Endodermal cell (in vitro differentiated cells): ENCODE measurements around the gene PXT1. TPM values are rescaled to one million over a fixed set of nuclear protein-coding genes. Genes with fewer than 3 reads are reported as not detected.

ENCODE experiments used
- DNase-seq: peaks from one replicate; pipeline ENCODE4 v3.0.0-alpha.2; 2017
- H3K27ac ChIP-seq: 2 replicates; pipeline ENCODE4 v1.5.1; 2013; ENCODE audit warnings: mild to moderate bottlenecking, low read depth, low read length, moderate library complexity
- H3K27me3 ChIP-seq: 2 replicates; pipeline ENCODE4 v1.6.1; 2013; ENCODE audit warnings: mild to moderate bottlenecking, low read length, moderate library complexity; ENCODE audit not compliant: insufficient read depth, control insufficient read depth, poor library complexity, severe bottlenecking
- H3K36me3 ChIP-seq: 2 replicates; pipeline ENCODE4 v1.7.0; 2013; ENCODE audit warnings: mild to moderate bottlenecking, low read length, moderate library complexity; ENCODE audit not compliant: control insufficient read depth, insufficient read depth
- H3K4me1 ChIP-seq: one replicate; pipeline ENCODE4 v1.7.0; 2013; ENCODE audit warnings: low read length; ENCODE audit not compliant: control insufficient read depth, insufficient read depth
- H3K4me3 ChIP-seq: 2 replicates; pipeline ENCODE4 v1.5.1; 2013; ENCODE audit warnings: mild to moderate bottlenecking, low read length, moderate library complexity
- H3K9ac ChIP-seq: 2 replicates; pipeline ENCODE4 v1.6.1; 2013; ENCODE audit warnings: mild to moderate bottlenecking, low read length, moderate library complexity; ENCODE audit not compliant: poor library complexity, severe bottlenecking; ENCODE audit errors: extremely low read depth
- H3K9me3 ChIP-seq: 2 replicates; pipeline ENCODE4 v1.6.1; 2013; ENCODE audit warnings: mild to moderate bottlenecking, low read length, moderate library complexity; ENCODE audit not compliant: control insufficient read depth
- H3K27ac Mint-ChIP-seq: 2 replicates; pipeline ENCODE4 v1.8.0; 2020; ENCODE audit warnings: mixed read lengths
- H3K27me3 Mint-ChIP-seq: 2 replicates; pipeline ENCODE4 v1.8.0; 2021; ENCODE audit warnings: mild to moderate bottlenecking, mixed read lengths; ENCODE audit not compliant: insufficient read depth
- H3K36me3 Mint-ChIP-seq: 2 replicates; pipeline ENCODE4 v1.8.0; 2020; ENCODE audit warnings: low read depth, mixed read lengths
- H3K4me1 Mint-ChIP-seq: 2 replicates; pipeline ENCODE4 v1.8.0; 2020; ENCODE audit warnings: mixed read lengths
- H3K4me3 Mint-ChIP-seq: 2 replicates; pipeline ENCODE4 v1.8.0; 2020; ENCODE audit warnings: mild to moderate bottlenecking, moderate library complexity, mixed read lengths
- H3K9me3 Mint-ChIP-seq: 2 replicates; pipeline ENCODE4 v1.8.0; 2020; ENCODE audit warnings: mild to moderate bottlenecking, mixed read lengths
- WGBS, 2 experiments: methylation state at CpG; one replicate each; pipeline versions ENCODE4 v1.1.5 to v1.1.7; 2013; ENCODE audit warnings: missing lambda C conversion rate in 2 of 2, mixed read lengths in 1 of 2; ENCODE audit not compliant: insufficient coverage in 1 of 2, insufficient read length in 1 of 2; 5-methylcytosine and 5-hydroxymethylcytosine counted together
- long read RNA-seq, 4 experiments: library from polyadenylated mRNA in 2 of 4; library from RNA in 1 of 4; library from capped mRNA in 1 of 4; stranded (forward) in 3 of 4; unstranded in 1 of 4; transcript quantifications; one replicate each; pipeline ENCODE4 v2.0.0, GENCODE V29; 2020 to 2021; ENCODE audit warnings: inconsistent platforms in 1 of 4
- polyA plus RNA-seq, 2 experiments: library from polyadenylated mRNA; stranded (reverse); fragments of 50-300 nt; gene quantifications; one replicate each; pipeline ENCODE4 v1.2.3, GENCODE V29; 2013
- total RNA-seq, 2 donors: library from RNA; stranded (reverse); fragmentation: NEBNext Ultra II Directional in 1 of 2; extraction: Animal tissue kit (Norgen Biotek cat#: 25700) in 1 of 2; gene quantifications; 2 replicates in 1 of 2; 3 replicates in 1 of 2; pipeline ENCODE4 v1.2.1, GENCODE V29; 2021
- TF ChIP-seq, protein P1 (sequence below): fragments of 200-600 bp; sonication (generic); conservative IDR thresholded peaks from 2 replicates; pipeline ENCODE4 v1.5.0; 2021; ENCODE audit warnings: antibody characterized with exemption, mild to moderate bottlenecking

The PXT1 gene, protein sequence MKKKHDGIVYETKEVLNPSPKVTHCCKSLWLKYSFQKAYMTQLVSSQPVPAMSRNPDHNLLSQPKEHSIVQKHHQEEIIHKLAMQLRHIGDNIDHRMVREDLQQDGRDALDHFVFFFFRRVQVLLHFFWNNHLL
- under 1 TPM in 1 of 2 donors, not detected in 1; 0.15 TPM for total RNA-seq
- polyA plus RNA-seq (2013, experiment 1 of 2): not detected
- 0.33 TPM for polyA plus RNA-seq (2013, experiment 2 of 2)
- long read RNA-seq, experiment 1: 0 reads
- long read RNA-seq, experiment 2: 0 reads
- long read RNA-seq, experiment 3: 0 reads
- long read RNA-seq, experiment 4: 0 reads

DNA sequence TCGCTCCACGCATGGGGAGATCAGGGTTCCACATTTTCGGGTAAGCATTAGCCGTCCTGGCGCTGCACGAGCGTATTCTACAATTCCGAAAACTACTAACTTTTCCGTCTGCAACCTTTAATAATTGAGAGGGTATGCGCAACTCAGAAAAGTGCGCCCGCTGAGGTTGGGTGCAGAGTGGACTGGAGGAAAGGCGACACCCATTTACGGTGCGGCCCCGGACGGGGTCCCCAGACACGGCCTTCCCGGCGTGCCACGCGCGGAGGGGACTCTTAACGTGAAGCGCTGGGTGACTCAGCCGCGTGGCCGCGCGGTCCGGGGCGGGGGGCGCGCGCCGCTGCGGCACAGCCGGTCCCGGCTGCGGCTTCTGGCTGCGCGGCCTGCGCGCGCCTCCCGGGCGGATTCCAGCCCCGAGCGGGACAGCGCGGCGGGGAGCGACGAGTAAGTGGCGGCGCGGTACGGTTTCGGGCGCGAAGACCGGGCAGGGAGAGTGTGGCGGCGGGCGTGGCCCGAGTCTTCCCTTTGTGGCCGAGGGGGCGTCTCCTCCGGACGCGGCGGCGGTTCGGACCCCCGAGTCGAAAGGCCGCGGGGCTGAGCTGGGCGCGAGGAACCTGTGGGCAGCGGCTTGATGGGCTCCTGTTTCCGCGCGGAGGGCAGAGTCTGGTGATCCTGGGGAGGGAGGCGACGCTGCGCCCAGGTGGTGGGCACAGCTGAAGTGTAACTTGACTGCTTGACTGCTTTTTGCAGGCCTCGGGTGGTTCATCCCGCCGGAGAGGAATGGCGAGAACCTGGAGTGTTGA is at the start of gene PXT1, which contains the start of gene KCTD20:
TSS of gene PXT1 (minus strand) at position 184 of the 800 bp plus-strand sequence. CDS start 16,772 bp downstream, outside the sequence.
TSS of gene KCTD20 (plus strand) at position 330 of the 800 bp plus-strand sequence. CDS start 27,098 bp downstream, outside the sequence.
- H3K36me3 Mint-ChIP-seq: peaks cover 3% of the 10 kb centered on the region
- WGBS, 2 experiments: 2 to 5% methylated on average over 14 to 91 of the region's 91 CpGs

DNA sequence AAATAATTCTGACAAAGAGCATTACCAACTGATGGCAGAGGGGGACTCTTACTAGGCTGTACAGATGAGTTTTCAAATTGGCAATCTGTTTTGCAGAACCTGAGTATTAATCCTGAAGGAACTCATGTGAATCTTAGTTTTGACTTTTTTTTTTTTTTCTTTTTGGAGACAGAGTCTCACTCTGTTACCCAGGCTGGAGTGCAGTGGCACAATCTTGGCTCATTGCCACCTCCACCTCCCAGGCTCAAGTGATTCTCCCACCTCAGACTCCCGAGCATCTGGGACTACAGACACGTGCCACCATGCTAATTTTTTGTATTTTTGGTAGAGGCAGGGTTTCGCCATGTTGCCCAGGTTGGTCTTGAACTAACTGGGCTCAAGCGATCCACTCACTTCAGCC is 49.4 kb upstream of the PXT1 start:
- DNase-seq: no peak
- Histone ChIP-seq H3K27me3 (no peaks in the 10 kb centered on the region), H3K4me3 (no peak overlapping the region), H3K9ac (no peak overlapping the region), H3K27ac (no peak overlapping the region), H3K9me3 (no peaks in the 10 kb centered on the region), H3K36me3 (peaks cover 64% of the 10 kb centered on the region), H3K4me1 (peaks cover 17% of the 10 kb centered on the region)
- Mint-ChIP-seq H3K36me3 (peaks cover 57% of the 10 kb centered on the region), H3K27me3 (no peaks in the 10 kb centered on the region), H3K4me1 (peaks cover 17% of the 10 kb centered on the region), H3K27ac (no peak overlapping the region), H3K4me3 (no peak overlapping the region), H3K9me3 (no peaks in the 10 kb centered on the region)
- WGBS, 2 experiments: 97 to 100% methylated on average over 4 of the region's 4 CpGs
- TF ChIP-seq, protein P1, sequence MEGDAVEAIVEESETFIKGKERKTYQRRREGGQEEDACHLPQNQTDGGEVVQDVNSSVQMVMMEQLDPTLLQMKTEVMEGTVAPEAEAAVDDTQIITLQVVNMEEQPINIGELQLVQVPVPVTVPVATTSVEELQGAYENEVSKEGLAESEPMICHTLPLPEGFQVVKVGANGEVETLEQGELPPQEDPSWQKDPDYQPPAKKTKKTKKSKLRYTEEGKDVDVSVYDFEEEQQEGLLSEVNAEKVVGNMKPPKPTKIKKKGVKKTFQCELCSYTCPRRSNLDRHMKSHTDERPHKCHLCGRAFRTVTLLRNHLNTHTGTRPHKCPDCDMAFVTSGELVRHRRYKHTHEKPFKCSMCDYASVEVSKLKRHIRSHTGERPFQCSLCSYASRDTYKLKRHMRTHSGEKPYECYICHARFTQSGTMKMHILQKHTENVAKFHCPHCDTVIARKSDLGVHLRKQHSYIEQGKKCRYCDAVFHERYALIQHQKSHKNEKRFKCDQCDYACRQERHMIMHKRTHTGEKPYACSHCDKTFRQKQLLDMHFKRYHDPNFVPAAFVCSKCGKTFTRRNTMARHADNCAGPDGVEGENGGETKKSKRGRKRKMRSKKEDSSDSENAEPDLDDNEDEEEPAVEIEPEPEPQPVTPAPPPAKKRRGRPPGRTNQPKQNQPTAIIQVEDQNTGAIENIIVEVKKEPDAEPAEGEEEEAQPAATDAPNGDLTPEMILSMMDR: no peak

More for the DNA sequence above, at the start of gene PXT1, which contains the start of gene KCTD20:
- Histone ChIP-seq H3K4me3 (peak within 1 kb of the TSS; percentile 97), H3K27ac (peak within 1 kb of the TSS; percentile 83), H3K9me3 (no peaks in the 10 kb centered on the region), H3K9ac (peak within 1 kb of the TSS; percentile 73), H3K27me3 (no peaks in the 10 kb centered on the region), H3K36me3 (no peaks in the 10 kb centered on the region), H3K4me1 (peaks cover 6% of the 10 kb centered on the region)
- Mint-ChIP-seq H3K27ac (peak within 1 kb of the TSS; percentile 98), H3K27me3 (no peaks in the 10 kb centered on the region), H3K9me3 (no peaks in the 10 kb centered on the region), H3K4me1 (peaks cover 22% of the 10 kb centered on the region), H3K4me3 (peak within 1 kb of the TSS; percentile 94)
- peak; percentile 90 for DNase-seq
- TF ChIP-seq, protein P1: no peak

DNA sequence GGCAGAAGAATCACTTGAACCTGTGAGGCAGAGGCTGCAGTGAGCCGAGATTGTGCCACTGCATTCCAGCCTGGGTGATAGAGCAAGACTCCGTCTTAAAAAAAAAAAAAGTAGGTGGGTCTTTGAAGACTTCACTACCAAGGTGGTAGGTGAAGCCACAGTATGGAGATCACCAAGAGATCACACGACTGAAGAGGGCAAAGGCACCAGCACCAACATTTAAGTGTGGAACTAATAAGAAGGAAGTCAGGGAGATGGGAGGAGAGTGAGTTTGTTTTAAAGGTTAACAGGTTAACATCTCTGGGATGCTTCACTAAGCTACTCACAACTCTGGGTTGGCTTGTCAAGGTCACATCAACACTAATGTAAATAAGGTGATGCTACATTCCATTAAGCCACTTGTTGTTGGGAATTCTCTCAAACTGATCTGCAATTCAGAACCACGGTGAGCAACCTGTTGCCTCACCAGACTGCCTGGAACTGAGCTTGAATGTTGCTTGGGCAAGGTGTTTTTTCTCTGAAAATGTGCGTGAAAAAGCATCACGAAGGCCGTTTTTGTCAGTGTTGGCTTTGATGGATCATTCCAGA is 48.8 kb upstream of the PXT1 start:
- Histone ChIP-seq H3K27ac (no peak overlapping the region), H3K9me3 (no peaks in the 10 kb centered on the region), H3K27me3 (no peaks in the 10 kb centered on the region), H3K4me1 (peaks cover 17% of the 10 kb centered on the region), H3K9ac (no peak overlapping the region), H3K36me3 (peaks cover 62% of the 10 kb centered on the region), H3K4me3 (no peak overlapping the region)
- TF ChIP-seq, protein P1: no peak
- Mint-ChIP-seq H3K27ac (peak overlapping the region; percentile 44), H3K27me3 (no peaks in the 10 kb centered on the region), H3K9me3 (no peaks in the 10 kb centered on the region), H3K4me1 (peaks cover 17% of the 10 kb centered on the region), H3K4me3 (no peak overlapping the region), H3K36me3 (peaks cover 57% of the 10 kb centered on the region)
- 95 to 96% methylated on average over 7 of the region's 7 CpGs for WGBS, 2 experiments
- DNase-seq: peak; percentile 56
